ACC112 (cell line): ENCODE results near the gene ING5.

ENCODE experiments used
- H2AFZ ChIP-seq: fragments of 200-600 bp; sonication (generic); one replicate; pipeline ENCODE4 v1.6.0; 2017; ENCODE audit warnings: antibody characterized with exemption, low read length; ENCODE audit not compliant: unreplicated experiment
- H3K27ac ChIP-seq: fragments of 200-600 bp; sonication (generic); 2 replicates; pipeline ENCODE4 v1.5.1; 2014; ENCODE audit warnings: low read depth, mild to moderate bottlenecking, antibody characterized with exemption, low read length, moderate library complexity
- H3K27me3 ChIP-seq: fragments of 200-600 bp; sonication (generic); 2 replicates; pipeline ENCODE4 v1.6.1; 2014; ENCODE audit warnings: mild to moderate bottlenecking, antibody characterized with exemption, low read length, moderate library complexity, mixed read lengths; ENCODE audit not compliant: insufficient read depth
- H3K36me3 ChIP-seq: fragments of 200-600 bp; sonication (generic); 2 replicates; pipeline ENCODE4 v1.6.1; 2016; ENCODE audit warnings: mild to moderate bottlenecking, antibody characterized with exemption, low read length, moderate library complexity, mixed read lengths; ENCODE audit not compliant: insufficient read depth
- H3K4me1 ChIP-seq: fragments of 200-600 bp; sonication (generic); one replicate; pipeline ENCODE4 v1.6.1; 2016; ENCODE audit warnings: low read length, mixed read lengths; ENCODE audit not compliant: insufficient read depth, unreplicated experiment, control insufficient read depth
- H3K4me3 ChIP-seq: fragments of 200-600 bp; sonication (generic); 2 replicates; pipeline ENCODE4 v1.5.1; 2014; ENCODE audit warnings: mild to moderate bottlenecking, low read depth, low read length
- H3K79me2 ChIP-seq: fragments of 200-600 bp; sonication (generic); one replicate; pipeline ENCODE4 v1.6.0; 2016; ENCODE audit warnings: low read length; ENCODE audit not compliant: control insufficient read depth, unreplicated experiment, insufficient read depth

Gene ING5

DNA sequence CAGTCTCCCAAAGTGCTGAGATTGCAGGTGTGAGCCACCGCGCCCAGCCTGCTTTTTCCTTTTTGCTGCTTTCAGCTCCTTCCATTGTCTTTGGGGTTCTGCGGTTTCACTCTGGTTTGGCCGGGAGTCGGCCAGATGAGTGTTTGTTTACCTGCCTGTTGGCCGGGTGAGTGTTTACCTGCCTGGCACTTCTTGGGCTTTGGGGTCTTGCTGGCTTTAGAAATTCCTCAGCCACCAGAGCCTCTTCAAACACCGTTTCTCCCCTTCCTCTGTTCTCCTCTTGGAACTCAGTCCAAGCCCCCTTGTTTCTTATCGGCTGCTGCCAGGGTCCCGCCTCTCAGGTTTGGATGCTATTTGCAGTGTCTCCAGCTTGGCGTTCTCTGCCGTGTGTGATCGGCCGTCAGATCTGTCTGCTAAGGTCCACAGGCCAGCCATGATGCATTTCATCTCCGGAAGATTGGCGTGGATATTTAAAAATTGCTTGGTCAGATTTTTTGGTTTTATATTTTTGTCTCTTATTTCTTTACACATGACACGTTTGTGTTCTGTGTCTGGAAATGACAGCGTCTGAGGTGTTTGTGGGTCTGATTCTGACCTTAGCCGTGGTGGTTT, 60.6 kb downstream of the ING5 start:
- Histone ChIP-seq H3K4me1 (no peaks in the 10 kb centered on the region), H3K36me3 (peaks cover 19% of the 10 kb centered on the region; the same call in 1 of the 2 replicates), H3K79me2 (no peaks in the 10 kb centered on the region), H2AFZ (no peak overlapping the region), H3K27ac (no peak overlapping the region), H3K4me3 (no peak overlapping the region), H3K27me3 (no peaks in the 10 kb centered on the region)

DNA sequence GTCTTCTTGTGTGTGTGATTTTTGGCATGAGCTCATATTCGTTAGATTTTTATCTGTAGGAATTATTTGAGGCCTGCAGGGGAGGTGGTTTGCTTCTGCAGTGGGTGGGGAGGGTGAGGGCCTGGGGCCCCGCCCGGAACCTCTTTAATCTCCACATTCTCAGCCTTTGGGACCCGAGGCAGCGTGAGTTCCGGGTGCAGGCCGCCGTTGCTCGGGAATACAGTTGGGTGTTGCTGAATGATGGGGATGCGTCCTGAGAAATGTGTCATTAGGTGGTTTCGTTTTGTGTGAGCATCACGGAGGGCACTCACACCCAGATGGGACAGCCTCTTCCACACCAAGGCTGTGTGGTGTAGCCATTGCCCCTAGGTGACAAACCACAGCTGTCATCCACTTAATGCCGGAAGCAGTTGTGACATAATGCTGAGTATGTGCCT, 61.1 kb downstream of the ING5 start:
- no peak overlapping the region for H3K4me3 ChIP-seq
- H3K79me2 ChIP-seq = no peaks in the 10 kb centered on the region
- peaks cover 19% of the 10 kb centered on the region; the same call in 1 of the 2 replicates for H3K36me3 ChIP-seq
- no peak overlapping the region for H3K27ac ChIP-seq
- H2AFZ ChIP-seq = no peak overlapping the region
- H3K4me1 ChIP-seq = no peaks in the 10 kb centered on the region
- H3K27me3 ChIP-seq = no peaks in the 10 kb centered on the region

DNA sequence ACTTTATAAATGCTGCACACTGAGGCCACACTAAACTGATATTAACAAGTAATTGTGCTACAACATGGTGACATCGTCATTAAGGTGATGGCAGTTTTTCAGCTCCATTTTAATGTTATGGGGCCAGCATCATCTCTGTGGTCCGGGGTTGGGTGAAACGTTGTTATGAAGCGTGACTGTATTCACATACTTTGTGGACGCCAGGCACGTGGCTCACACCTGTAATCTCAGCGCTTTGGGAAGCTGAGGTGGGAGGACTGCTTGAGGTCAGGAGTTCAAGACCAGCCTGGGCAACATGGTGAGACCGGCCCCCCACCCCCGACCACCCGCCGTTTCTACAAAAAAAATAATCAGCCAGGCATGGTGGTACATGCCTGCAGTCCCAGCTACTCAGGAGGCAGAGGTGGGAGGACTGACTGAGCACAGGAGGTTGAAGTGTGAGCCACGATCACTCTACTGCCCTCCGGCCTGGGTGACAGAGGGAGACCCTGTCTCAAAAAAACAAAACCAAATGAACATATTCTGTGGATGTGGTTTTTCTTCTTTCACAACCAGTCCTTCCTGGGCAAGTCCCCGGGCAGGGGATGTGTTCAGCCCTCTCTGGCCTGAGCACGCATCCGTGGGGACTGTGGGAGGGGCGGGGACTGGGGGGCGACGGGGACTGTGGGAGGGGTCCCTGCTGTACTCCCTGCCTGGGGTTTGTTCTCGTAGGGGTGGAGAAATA, 61.9 kb downstream of the ING5 start:
- H3K27ac ChIP-seq = no peak overlapping the region
- no peaks in the 10 kb centered on the region for H3K27me3 ChIP-seq
- H3K36me3 ChIP-seq = peaks cover 19% of the 10 kb centered on the region; the same call in 1 of the 2 replicates

DNA sequence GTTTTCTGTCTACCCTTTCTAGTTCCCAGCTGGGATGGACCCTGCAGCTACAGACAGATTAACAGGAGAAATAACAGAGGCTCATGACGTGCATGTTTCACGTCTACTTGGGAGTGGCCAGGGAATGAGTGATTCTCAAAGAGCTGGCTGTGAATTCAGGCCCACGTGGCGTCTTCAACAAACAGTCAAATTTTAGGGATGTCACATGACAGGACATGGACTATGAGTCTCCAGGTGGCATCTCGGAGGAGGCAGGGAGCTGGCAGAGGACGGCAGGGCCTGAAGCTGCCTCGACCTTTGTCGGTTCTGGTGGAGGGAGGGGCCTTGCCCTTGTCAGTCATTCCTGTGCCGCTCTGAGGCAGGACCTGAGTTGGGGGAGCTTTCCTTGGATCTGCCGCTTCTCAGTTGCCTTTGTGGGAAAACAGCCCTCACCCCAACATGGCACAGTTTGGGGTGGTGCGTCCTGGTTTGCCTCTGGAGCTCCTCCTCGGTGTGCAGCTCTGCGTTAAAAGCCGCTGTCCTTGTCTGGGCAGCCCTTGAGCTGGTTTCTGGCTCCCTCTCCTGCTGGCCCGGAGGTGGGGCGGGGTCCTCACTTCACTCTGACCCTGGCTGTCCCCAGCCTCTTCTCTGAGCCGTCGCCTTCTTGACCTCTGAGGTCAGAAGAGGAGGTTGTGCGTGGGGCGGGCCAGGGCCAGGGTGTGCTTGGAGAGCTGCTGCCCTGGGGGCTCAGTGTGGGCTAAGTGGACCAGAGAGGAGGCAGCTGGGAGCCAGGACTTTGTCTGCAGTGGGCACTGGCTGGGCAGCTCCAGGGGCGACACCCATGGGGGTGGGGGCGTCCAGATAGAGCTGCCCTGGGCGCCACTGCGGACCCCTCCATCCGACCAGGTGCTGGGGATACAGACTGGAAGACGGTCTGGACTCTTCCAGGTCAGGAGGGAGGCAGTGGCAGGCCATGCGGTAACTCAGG, 62.7 kb downstream of the ING5 start:
- no peak overlapping the region for H3K27ac ChIP-seq
- H2AFZ ChIP-seq = no peak overlapping the region
- H3K36me3 ChIP-seq = peaks cover 13% of the 10 kb centered on the region; the same call in 1 of the 2 replicates

More for the DNA sequence above, 61.9 kb downstream of the ING5 start:
- H3K79me2 ChIP-seq = no peaks in the 10 kb centered on the region
- no peak overlapping the region for H2AFZ ChIP-seq
- no peak overlapping the region for H3K4me3 ChIP-seq
- H3K4me1 ChIP-seq = no peaks in the 10 kb centered on the region

DNA sequence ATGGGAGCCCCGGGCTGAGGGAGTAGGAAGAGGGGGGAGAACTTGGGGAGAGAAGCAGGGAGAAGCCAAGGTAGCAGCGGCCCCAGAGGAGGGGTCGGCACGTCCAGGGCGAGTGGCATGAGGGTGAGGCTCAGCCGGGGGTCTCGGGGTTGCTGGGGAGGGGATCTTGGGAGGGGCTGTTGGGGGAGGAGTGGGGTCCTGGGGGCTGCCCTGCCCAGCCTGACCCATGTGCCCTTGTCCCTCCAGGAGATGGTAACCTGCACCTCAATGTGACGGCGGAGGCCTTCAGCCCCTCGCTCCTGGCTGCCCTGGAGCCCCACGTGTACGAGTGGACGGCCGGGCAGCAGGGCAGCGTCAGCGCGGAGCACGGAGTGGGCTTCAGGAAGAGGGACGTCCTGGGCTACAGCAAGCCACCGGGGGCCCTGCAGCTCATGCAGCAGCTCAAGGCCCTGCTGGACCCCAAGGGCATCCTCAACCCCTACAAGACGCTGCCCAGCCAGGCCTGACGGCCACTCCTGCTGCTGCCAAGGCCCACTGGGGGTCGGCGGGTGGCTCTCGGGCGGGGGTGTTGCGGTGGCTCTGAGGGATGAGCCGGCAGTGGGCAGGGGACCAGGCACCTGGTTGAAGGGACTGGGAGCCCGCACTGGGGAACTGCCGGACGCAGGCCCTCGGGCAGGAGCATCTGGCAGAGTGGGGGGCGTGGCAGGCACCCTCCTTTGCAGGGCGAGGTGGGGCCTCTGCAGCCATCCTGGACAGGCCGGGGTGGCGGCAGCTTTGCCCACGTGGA, 65.8 kb downstream of the ING5 start:
- Histone ChIP-seq H3K36me3 (no peaks in the 10 kb centered on the region), H3K27me3 (no peaks in the 10 kb centered on the region), H3K27ac (no peak overlapping the region), H2AFZ (no peak overlapping the region), H3K79me2 (no peaks in the 10 kb centered on the region), H3K4me3 (no peak overlapping the region), H3K4me1 (peaks cover 7% of the 10 kb centered on the region)

More for the DNA sequence above, 62.7 kb downstream of the ING5 start:
- no peak overlapping the region for H3K4me3 ChIP-seq
- H3K4me1 ChIP-seq = no peaks in the 10 kb centered on the region
- H3K79me2 ChIP-seq = no peaks in the 10 kb centered on the region
- H3K27me3 ChIP-seq = no peaks in the 10 kb centered on the region

DNA sequence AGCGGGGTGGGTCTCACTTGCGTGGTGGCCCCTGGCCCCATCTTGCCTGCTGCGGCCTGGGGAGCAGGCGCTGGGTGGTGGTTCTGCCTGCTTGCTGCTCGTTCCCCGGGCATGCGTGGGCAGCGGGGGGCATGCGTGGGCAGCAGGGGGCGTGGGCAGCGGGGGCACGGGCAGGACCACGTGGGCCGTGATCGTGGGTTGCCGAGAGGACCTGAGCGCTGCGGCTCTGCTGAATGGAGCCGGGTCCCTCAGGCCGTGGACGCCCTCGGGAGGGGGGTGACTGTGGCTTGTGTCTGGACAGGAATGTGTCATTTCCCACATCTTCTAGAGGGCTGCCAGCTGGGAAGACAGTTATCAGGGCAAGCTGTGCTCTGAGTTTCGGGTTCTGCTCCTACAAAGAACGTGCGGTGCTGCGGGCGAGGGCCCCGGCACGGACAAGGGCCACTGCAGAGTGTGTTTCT, 66.4 kb downstream of the ING5 start:
- Histone ChIP-seq H3K27ac (no peak overlapping the region), H2AFZ (no peak overlapping the region), H3K4me1 (peaks cover 7% of the 10 kb centered on the region), H3K4me3 (no peak overlapping the region), H3K27me3 (no peaks in the 10 kb centered on the region), H3K36me3 (no peaks in the 10 kb centered on the region), H3K79me2 (no peaks in the 10 kb centered on the region)

DNA sequence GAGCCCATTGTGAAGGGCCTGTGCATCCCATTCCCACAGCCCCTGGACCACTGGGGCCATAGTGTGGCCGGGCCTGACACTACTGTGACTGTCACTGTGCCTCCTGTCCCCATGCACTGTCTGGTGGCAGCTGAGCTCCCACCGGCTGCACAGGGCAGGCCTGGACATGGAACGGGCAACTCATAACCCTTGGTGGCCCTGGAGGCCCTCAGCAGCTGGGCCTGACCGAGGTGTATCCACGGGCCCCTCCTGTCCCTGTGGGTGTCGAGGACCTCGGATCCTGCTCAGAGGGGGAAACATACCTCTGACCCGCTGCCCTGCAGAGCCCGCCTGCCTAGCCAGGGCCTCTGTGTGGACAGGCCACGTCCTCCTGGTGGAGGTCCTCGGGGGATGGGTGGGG, 67.0 kb downstream of the ING5 start:
- Histone ChIP-seq H3K27ac (no peak overlapping the region), H3K27me3 (no peaks in the 10 kb centered on the region), H3K4me1 (peaks cover 7% of the 10 kb centered on the region)

DNA sequence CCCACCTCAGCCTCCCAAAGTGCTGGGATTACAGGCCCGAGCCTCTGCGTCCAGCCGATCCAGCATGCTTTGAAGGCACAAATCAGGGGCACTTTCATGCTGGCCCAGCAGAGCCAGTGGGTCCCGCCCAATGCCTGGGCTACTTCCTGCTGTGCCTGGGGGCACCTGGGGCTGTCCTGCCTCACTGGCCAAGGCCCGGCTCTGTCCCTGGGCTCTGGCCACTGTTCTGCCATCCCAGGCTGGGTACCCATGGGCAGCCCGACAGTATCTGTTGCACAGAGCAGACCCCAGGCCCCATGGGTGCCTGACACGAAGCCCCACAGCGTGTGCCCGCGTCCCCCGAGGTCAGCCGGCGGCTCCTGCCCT, 68.0 kb downstream of the ING5 start:
- Histone ChIP-seq H3K4me1 (peaks cover 9% of the 10 kb centered on the region), H3K4me3 (no peak overlapping the region), H3K27me3 (no peaks in the 10 kb centered on the region), H3K79me2 (no peaks in the 10 kb centered on the region), H2AFZ (no peak overlapping the region), H3K27ac (no peak overlapping the region), H3K36me3 (no peaks in the 10 kb centered on the region)

More for the DNA sequence above, 67.0 kb downstream of the ING5 start:
- Histone ChIP-seq H3K4me3 (no peak overlapping the region), H3K79me2 (no peaks in the 10 kb centered on the region), H2AFZ (no peak overlapping the region), H3K36me3 (no peaks in the 10 kb centered on the region)

DNA sequence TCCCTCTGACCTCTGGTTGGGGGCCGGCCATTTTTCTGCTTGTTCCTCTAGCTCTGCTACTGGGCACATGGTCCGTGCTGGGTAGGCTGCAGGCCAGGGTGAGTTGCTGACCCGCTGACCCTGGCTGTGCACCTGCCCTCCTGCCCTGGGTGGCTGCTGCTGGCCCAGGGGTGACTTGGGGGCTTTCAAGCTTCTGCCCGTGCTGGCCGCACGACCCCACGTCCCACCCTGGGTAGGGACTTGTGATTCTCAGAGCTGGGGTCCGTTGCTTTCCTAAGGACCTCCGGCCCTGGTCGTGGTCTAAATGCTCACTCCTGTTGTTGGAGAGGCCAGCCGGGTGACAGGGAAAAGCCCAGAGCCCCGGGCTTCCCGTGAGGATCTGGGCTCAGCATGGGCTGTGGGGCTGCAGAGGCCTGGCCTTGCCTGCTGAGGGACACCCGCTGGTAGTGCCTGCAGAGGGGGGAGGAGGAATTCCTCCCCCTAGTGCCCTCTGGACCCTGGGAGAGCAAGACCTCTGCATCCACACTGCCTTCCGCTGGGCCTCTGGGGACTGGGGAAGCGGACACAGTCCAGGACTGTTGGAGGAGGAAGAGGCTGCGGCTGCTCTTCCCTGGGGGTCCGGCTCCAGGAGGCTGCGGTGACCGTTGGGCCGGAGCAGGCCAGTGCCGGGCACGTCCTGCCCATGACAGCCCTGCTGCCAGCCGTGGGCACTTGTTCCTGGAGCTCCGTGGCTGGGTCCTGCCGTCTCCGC, 68.5 kb downstream of the ING5 start:
- Histone ChIP-seq H3K27me3 (no peaks in the 10 kb centered on the region), H2AFZ (no peak overlapping the region), H3K4me3 (no peak overlapping the region), H3K36me3 (no peaks in the 10 kb centered on the region), H3K79me2 (no peaks in the 10 kb centered on the region), H3K27ac (no peak overlapping the region), H3K4me1 (peaks cover 15% of the 10 kb centered on the region)
